GM12875 (cell line): ENCODE data around the gene HNRNPA1.

ENCODE experiments used
- H3K4me3 ChIP-seq: one replicate; pipeline ENCODE4 v1.5.1; 2011; ENCODE audit warnings: low read depth, low read length, control low read depth
- TF ChIP-seq, protein P1 (sequence below): IDR thresholded peaks from 2 replicates; pipeline ENCODE4 v1.5.1; 2011; ENCODE audit warnings: low read depth, mild to moderate bottlenecking, control low read depth, inconsistent platforms, low read length, moderate library complexity, borderline replicate concordance; ENCODE audit not compliant: insufficient read depth

HNRNPA1 gene

DNA sequence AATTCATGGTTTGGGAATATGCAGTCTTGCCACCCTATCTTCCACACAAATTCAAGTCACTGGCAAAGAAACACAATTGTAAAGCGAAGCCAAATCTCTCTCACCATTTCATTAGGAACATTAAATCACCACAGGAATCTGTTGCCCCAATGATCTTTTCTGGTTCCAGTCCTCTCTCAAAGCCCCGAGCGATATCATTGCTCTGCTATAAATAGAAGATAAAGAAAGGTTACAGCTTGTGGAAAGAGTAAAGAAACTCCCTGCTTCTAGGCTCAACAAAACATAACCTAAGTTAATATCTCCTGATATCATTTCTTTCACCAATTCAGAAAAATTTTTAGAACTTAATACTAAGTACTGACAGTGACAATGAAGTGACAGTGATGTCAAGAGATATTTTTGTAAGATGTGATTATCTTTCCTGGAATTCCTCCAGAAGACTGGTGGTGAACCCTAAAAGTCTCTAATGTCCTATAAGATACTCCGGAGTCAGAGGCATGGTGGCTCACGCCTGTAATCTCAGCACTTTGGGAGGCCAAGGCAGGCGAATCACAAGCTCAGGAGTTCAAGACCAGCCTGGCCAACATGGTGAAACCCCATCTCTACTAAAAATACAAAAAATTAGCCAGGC lies 34.4 kb upstream of the HNRNPA1 start:
- TF ChIP-seq, protein P1, sequence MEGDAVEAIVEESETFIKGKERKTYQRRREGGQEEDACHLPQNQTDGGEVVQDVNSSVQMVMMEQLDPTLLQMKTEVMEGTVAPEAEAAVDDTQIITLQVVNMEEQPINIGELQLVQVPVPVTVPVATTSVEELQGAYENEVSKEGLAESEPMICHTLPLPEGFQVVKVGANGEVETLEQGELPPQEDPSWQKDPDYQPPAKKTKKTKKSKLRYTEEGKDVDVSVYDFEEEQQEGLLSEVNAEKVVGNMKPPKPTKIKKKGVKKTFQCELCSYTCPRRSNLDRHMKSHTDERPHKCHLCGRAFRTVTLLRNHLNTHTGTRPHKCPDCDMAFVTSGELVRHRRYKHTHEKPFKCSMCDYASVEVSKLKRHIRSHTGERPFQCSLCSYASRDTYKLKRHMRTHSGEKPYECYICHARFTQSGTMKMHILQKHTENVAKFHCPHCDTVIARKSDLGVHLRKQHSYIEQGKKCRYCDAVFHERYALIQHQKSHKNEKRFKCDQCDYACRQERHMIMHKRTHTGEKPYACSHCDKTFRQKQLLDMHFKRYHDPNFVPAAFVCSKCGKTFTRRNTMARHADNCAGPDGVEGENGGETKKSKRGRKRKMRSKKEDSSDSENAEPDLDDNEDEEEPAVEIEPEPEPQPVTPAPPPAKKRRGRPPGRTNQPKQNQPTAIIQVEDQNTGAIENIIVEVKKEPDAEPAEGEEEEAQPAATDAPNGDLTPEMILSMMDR, result no peak
- H3K4me3 ChIP-seq, result no peak overlapping the region

DNA sequence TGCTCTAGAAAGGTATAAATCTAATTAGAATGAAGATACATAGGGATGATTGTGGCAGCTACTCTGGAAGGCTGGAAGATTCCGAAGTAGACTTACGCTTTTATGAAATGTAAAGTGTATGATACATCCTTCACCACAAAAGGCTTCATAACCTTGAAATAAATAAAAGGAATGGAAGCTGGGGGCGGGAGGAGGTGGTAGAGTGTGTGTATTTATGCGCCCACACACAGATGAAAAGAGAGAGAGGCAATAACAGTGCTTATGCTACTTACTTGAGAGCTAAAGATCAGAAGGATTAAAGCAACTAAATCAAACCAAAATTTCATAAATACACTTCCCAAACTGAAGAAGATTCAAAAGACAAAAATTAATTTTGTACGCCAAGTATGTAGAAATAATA lies 31.0 kb upstream of the HNRNPA1 start:
- TF ChIP-seq, protein P1, result no peak
- no peak overlapping the region for H3K4me3 ChIP-seq

DNA sequence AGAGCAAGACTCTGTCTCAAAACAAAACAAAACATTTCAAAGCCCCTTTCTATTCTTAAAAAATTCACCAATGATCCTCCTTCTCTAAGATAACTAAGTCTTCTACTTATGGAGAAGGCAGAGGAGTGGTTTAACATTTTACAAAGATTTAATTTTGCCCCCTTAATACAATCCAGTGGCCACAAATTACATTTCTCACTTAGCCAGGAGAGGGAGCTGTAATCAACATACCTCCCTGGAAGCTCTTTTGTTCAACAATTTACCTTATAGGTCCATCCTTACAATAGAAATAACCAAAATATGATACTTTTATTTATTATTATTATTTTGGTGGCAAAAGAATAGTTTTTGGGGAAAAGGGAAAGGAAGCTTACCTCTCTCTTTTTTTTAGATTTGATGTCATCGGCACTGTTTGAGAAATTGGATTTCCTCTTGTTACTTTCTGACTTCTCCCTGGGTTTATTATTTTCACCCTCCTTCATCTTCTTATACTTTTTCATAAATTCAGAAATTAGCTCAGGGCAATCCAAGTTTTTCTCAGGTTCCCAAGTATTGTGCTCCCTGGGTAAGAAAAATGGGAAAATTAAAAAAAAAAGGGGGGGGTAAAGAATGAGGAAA lies 28.8 kb upstream of the HNRNPA1 start:
- TF ChIP-seq, protein P1, result peak; percentile 30; the same call in 1 of the 2 replicates
- H3K4me3 ChIP-seq, result no peak overlapping the region

DNA sequence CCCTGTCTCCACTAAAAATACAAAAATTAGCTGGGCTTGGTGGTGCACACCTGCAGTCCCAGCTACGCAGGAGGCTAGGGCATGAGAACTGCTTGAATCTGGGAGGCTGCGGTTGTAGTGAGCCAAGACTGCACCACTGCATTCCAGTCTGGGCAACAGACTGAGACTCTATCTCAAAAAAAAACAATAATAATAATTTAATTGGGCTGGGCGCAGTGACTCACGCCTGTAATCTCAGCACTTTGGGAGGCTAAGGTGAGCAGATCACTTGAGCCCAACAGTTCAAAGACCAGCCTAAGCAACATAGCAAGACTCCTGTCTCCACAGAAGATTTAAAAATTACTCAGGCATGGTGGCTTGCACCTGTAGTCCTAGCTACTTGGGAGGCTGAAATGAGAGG lies 27.3 kb upstream of the HNRNPA1 start:
- H3K4me3 ChIP-seq, result no peak overlapping the region
- TF ChIP-seq, protein P1, result no peak

GRCh38 chr12:54257332-54257731 lies 23.2 kb upstream of the HNRNPA1 start:
- TF ChIP-seq, protein P1, result no peak
- no peak overlapping the region for H3K4me3 ChIP-seq

DNA sequence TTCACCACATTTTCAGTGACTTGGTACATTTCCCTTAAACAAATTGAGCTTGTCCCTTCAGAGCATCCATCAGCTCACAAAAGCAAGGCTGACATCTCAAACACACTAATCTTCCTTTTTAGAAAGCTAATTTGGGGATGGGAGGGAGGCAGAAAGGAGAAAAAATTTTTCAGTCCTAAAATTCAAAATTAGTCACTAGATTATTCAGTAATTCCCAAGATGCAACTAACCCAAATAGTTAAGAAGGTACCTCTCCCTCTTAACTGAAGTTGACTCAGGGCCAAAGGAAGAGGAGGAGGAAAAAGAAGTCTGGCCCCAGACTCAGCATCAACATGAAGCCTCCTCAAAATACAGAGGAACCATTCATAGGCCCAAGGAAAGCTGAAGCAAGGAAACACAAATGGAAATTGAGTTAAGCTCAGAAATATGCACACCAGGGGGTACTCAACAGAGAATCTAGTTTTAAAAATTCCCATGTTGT lies 22.3 kb upstream of the HNRNPA1 start:
- TF ChIP-seq, protein P1, result no peak
- H3K4me3 ChIP-seq, result no peak overlapping the region

DNA sequence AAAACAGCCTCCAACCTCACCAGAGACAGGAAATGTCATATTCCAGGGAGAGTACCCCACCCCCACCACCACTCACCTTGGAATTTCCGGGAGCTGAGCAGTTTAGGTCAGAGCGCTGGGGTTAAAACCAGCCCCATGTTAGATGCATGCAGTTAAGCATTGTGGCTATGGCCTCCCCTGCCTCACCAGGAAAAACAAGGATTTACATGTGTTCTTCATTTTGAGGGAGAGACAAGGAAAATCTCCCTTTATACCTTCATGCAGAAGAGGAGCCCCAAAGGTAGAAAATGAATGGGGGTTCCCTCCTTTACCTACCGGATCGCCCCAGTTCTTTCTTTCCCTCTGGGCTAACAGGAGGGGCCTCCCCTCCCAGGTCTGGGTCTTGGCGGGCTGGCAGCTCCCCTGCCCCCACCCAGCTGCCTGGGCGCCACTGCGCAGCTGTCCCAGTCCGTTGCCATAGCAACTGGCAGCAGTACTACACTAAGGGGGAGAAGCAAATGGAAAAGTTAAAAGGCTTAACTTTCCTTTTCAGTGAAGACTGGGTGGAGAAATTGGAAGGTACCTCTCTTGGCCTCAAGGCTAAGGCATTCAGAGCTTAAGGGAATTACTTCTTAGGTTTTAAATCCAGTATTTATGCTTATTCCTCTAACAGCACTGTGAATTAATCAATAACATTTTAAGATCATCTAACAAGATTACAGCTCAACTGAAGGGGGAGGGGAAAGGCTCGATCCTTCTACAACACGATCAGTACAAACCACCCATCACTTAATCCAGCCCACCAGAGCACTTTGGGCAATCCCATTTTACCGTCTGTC lies 21.1 kb upstream of the HNRNPA1 start:
- TF ChIP-seq, protein P1, result no peak
- H3K4me3 ChIP-seq, result no peak overlapping the region
